ENCODE results near the gene MVB12B. TPM values are rescaled to one million over a fixed set of nuclear protein-coding genes. Genes with fewer than 3 reads are reported as not detected.

Gene MVB12B
- total RNA-seq, 1 donor from 2014 or later, result 47.8 TPM

DNA sequence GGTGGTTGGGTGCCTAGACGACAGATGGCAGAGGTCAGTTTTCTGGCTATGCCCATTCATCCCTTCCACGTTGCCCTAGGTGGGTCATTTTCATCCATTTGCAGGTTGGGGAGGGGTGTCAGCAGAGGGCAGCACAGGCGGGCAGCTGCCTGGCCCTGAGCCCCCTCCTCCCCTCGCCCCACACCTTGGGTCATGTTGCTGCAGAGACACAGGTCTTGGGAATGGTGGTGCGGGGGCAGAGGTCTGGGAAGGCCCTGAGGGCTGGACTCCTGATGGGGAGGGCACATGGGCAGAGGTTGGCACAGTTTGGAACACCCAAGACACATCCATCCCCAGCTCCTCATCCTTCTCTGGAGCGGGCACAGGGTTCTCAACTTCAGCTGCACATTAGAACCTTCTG lies 183.9 kb downstream of the MVB12B start:
- intact Hi-C loops (cut with DNase I), result loop anchor here (10.0 kb wide), 1 partner anchor 54 kb away; no protein-coding TSS in a partner anchor
- no peaks in the 10 kb centered on the region for H3K36me3 ChIP-seq
- no peaks in the 10 kb centered on the region for H3K9me3 ChIP-seq
- TF ChIP-seq, protein P1, sequence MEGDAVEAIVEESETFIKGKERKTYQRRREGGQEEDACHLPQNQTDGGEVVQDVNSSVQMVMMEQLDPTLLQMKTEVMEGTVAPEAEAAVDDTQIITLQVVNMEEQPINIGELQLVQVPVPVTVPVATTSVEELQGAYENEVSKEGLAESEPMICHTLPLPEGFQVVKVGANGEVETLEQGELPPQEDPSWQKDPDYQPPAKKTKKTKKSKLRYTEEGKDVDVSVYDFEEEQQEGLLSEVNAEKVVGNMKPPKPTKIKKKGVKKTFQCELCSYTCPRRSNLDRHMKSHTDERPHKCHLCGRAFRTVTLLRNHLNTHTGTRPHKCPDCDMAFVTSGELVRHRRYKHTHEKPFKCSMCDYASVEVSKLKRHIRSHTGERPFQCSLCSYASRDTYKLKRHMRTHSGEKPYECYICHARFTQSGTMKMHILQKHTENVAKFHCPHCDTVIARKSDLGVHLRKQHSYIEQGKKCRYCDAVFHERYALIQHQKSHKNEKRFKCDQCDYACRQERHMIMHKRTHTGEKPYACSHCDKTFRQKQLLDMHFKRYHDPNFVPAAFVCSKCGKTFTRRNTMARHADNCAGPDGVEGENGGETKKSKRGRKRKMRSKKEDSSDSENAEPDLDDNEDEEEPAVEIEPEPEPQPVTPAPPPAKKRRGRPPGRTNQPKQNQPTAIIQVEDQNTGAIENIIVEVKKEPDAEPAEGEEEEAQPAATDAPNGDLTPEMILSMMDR (IDR thresholded peaks at IDR 0.05), result no peak
- no peak for DNase-seq
- peaks cover 14% of the 10 kb centered on the region for H3K4me1 ChIP-seq
- H3K27ac ChIP-seq, result no peak overlapping the region
- H3K27me3 ChIP-seq (ENCODE audit: low read depth), result peaks cover 30% of the 10 kb centered on the region
- no peak for ATAC-seq
- H3K4me3 ChIP-seq, result no peak overlapping the region

DNA sequence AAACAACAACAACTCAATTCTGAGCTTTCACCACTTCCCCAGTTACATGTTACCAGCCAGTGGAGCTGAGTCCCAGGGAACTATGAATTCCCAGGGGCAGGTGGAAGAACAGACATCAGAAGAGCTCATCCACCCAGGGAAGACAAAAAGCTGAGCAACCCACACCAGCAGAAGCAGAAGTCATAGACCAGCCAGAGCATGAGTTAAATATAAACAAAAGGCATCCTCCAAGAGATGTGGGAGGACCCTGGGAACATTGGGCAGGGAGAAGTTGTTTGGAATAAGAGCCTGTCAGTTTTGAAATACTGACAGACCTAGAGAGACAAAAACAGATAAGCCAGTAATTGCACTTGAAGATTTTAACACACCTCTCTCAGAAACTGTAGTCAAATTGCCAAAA lies 184.8 kb downstream of the MVB12B start:
- no peak overlapping the region for H3K4me3 ChIP-seq
- no peak overlapping the region for H3K27ac ChIP-seq
- TF ChIP-seq, protein P1 (IDR thresholded peaks at IDR 0.05), result no peak
- H3K36me3 ChIP-seq, result no peaks in the 10 kb centered on the region
- no peaks in the 10 kb centered on the region for H3K9me3 ChIP-seq
- no peak for ATAC-seq
- H3K27me3 ChIP-seq (ENCODE audit: low read depth), result peaks cover 35% of the 10 kb centered on the region
- H3K4me1 ChIP-seq, result peaks cover 18% of the 10 kb centered on the region
- intact Hi-C loops (cut with DNase I), result loop anchor here (10.0 kb wide), 1 partner anchor 53 kb away; no protein-coding TSS in a partner anchor
- no peak for DNase-seq

DNA sequence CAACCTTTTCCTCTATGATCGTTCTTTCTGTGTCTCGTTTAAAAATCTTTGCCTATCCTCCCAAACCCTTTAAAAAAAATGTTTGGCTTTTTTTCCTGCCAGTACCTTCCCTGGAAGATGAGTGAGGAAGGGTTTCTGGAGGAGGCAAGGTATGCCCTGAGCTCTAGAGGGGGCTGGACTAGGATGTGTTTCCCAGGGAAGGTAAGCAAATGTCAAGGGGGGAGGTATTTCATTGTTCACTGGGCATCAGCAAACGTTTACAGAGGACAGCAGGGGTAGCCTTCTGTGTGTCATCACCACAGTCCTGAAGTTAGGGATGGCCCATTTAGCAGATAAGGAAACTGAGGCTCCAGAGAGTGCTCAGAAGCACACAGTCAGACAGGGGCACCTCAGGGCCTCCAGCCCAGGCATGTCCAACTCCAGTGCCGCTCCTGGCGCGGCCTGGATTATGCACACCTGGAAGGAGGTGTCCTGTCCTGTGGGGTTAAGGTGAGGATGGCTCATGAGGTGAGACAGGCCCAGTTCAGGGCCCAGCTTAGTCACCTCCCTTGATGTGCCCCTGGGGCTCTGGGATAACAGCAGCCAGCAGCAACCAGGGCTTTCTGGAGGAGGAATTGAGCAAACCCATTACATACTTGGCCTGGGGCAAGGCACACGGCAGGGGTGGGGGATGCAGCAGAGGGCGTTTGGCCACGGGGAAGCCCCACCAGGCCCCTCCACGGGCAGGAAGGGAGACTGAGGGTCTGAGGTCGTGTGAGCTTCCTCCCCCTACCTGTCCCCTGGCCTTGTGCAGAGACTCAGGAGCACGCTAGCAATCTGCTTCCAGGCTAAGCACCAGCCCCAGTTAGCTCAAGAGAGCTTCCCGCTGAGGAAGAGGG lies 186.8 kb downstream of the MVB12B start:
- H3K27me3 ChIP-seq (ENCODE audit: low read depth), result peaks cover 55% of the 10 kb centered on the region
- intact Hi-C loops (cut with DNase I), result loop anchor here (10.0 kb wide), 1 partner anchor 51 kb away; no protein-coding TSS in a partner anchor
- no peak for ATAC-seq
- no peaks in the 10 kb centered on the region for H3K9me3 ChIP-seq
- H3K4me3 ChIP-seq, result peak overlapping the region; percentile 19
- peaks cover 37% of the 10 kb centered on the region for H3K4me1 ChIP-seq
- TF ChIP-seq, protein P1 (IDR thresholded peaks at IDR 0.05), result no peak
- H3K36me3 ChIP-seq, result no peaks in the 10 kb centered on the region
- peak; percentile 34 for DNase-seq
- H3K27ac ChIP-seq, result no peak overlapping the region

DNA sequence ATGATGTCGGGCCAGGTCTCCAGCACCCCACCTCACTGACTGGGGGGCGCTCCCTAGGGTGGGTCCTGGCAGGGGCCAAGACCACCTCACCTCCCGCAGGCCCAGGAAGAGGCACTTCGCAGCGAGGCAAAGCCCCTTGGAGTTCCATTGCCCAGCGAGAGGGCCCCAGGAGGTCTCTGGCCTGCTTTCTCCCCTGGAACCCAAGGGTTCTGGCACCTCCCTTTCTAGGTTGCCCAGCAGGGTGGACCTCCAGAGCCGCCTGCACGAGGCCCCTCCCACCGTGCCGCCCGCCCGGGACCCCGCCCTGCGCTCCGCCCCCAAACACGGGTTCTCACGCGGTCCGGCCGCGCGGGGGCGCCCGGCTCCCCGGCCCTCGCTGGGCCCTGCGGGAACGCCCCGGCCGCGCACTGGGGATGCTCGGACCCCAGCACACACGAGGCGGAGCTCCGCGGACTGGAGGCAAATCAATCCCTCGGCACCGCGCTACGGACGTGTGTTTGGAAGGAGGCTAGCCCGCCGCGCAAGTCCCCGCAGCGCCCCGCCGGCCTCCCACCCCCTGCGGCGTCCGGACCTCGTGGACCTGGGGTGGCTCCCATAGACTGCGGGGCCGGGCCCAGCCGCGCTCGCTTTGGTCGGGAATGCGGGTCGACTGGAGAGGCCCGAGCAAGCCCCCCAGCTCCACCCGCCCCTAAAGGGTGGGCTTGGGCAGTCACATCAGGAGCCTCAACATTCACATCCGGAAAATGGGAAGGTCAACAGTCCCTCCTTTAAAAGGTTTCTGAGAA lies 187.6 kb downstream of the MVB12B start:
- Histone ChIP-seq H3K4me3 (peak overlapping the region; percentile 19), H3K27me3 (ENCODE audit: low read depth) (peaks cover 63% of the 10 kb centered on the region), H3K27ac (no peak overlapping the region), H3K9me3 (no peaks in the 10 kb centered on the region), H3K4me1 (peaks cover 37% of the 10 kb centered on the region), H3K36me3 (no peaks in the 10 kb centered on the region)
- intact Hi-C loops (cut with DNase I), result loop anchor here (10.0 kb wide), 1 partner anchor 51 kb away; no protein-coding TSS in a partner anchor
- TF ChIP-seq, protein P1 (IDR thresholded peaks at IDR 0.05), result peak; percentile 63
- DNase-seq, result peak; percentile 79
- ATAC-seq, result peak; percentile 81 to 90
